ENCODE results near the gene PADI3. TPM values are rescaled to one million over a fixed set of nuclear protein-coding genes. Genes with fewer than 3 reads are reported as not detected.

PADI3 gene
- polyA plus RNA-seq, 2 of the 4 experiments (the other 2 are of a cell fraction), result 0.99 to 2.4 TPM

DNA sequence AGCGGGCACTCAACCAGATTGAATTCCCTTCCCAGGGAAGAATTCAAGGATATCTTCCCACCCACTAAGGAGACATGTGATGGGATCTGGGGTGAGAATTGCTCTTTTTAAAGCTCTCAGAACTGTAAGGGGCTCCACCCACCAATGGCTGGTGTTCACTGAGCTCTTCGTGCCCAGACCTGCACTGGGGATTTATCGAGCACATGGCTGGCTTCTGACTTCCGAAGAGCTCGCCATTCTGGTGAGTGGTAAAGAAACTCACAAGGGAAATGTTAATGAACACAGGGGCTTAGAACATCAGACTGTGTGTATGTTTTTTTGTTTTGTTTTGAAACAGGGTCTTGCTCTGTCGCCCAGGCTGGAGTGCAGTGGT, 9.8 kb downstream of the PADI3 start:
- WGBS (ENCODE audit: missing lambda C conversion rate), result 93% methylated on average over 6 of the region's 6 CpGs
- CTCF ChIA-PET, result interaction anchor here (1.4 to 4.1 kb wide), 5 partner anchors 8 to 132 kb away, joined by 3 to 19 read pairs (median 14); no protein-coding TSS in a partner anchor
- FAIRE-seq (no peak), DNase-seq (ENCODE audit: low read depth in 1 of 2, low spot score in 1 of 2) (no peak), ATAC-seq (no peak)
- Histone ChIP-seq H3K9me3 (no peaks in the 10 kb centered on the region), H3K27ac (peak overlapping the region; percentile 57 to 84; a peak in 5 of 6 replicates), H3K4me3 (no peak overlapping the region), H3K4me1 (peaks cover 21% of the 10 kb centered on the region), H3K4me2 (peak overlapping the region; percentile 37; the same call in 1 of the 3 replicates)
- POLR2A ChIA-PET, result no interaction called here
- no peak for TF ChIP-seq JUNB (IDR thresholded peaks at IDR 0.05)
- TF ChIP-seq ATOH8 (CRISPR knock-in tag; IDR thresholded peaks at IDR 0.05; ENCODE audit: low read depth), result no peak
- TF ChIP-seq JUN (IDR thresholded peaks at IDR 0.05), result no peak
- TF ChIP-seq POLR2A (IDR thresholded peaks at IDR 0.05; ENCODE audit: low read length), result no peak
- TF ChIP-seq BCL3 (IDR thresholded peaks at IDR 0.05), result no peak
- TF ChIP-seq PHF8 (IDR thresholded peaks at IDR 0.05; ENCODE audit: borderline replicate concordance, low read depth), result no peak
- TF ChIP-seq, protein P1, sequence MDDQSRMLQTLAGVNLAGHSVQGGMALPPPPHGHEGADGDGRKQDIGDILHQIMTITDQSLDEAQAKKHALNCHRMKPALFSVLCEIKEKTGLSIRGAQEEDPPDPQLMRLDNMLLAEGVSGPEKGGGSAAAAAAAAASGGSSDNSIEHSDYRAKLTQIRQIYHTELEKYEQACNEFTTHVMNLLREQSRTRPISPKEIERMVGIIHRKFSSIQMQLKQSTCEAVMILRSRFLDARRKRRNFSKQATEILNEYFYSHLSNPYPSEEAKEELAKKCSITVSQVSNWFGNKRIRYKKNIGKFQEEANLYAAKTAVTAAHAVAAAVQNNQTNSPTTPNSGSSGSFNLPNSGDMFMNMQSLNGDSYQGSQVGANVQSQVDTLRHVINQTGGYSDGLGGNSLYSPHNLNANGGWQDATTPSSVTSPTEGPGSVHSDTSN (IDR thresholded peaks at IDR 0.05), result no peak
- no peak for TF ChIP-seq TP53 (CRISPR knock-in tag; IDR thresholded peaks at IDR 0.05)

- H3K4me1 ChIP-seq, result peaks cover 21% of the 10 kb centered on the region
- ATAC-seq (peak in 1 of 2 experiments; percentile 51; a peak in 2 of 6 replicates), FAIRE-seq (no peak), DNase-seq (ENCODE audit: low read depth in 1 of 2, low spot score in 1 of 2) (no peak)
- H3K4me2 ChIP-seq, result peak overlapping the region; percentile 37; the same call in 2 of the 3 replicates
- TF ChIP-seq CEBPB (IDR thresholded peaks at IDR 0.05), result no peak
- 46% methylated on average over 12 of the region's 24 CpGs for WGBS (ENCODE audit: missing lambda C conversion rate)
- H3K4me3 ChIP-seq, result no peak overlapping the region
- no peaks in the 10 kb centered on the region for H3K9me3 ChIP-seq
- H3K27ac ChIP-seq, result peak overlapping the region; percentile 49 to 84; a peak in 5 of 6 replicates
- CTCF ChIA-PET, result interaction anchor here (1.4 to 3.3 kb wide), 6 partner anchors 9 to 133 kb away, joined by 3 to 17 read pairs (median 13); no protein-coding TSS in a partner anchor
- POLR2A ChIA-PET, result no interaction called here
Observed at GRCh38 chr1:17259233-17259873, 10.5 kb downstream of the PADI3 start.

DNA sequence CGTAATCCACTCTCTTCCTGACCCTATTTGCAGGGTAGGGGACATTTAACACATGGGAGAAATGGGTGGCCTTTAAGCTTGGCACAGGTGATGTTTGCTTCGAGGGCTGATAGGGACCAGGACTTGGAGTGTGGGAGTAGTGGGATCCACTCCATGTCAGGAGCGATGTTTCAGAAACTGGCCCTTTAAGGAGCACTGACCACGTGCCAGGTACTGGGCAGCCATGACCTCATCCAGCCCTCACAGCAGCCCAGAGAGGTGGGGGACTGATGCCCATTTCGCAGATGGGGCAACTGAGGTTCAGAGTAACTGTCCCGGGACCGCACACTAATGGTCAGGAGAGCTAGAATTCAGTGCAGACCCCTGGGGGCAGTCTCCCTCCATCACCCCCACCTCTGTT, 11.4 kb downstream of the PADI3 start:
- peak overlapping the region; percentile 49 to 84; a peak in 4 of 6 replicates for H3K27ac ChIP-seq
- POLR2A ChIA-PET, result no interaction called here
- WGBS (ENCODE audit: missing lambda C conversion rate), result 90% methylated on average over 4 of the region's 7 CpGs
- H3K9me3 ChIP-seq, result no peaks in the 10 kb centered on the region
- no peak overlapping the region for H3K4me3 ChIP-seq
- FAIRE-seq, result no peak
- CTCF ChIA-PET, result interaction anchor here (0.6 to 3.3 kb wide), 5 partner anchors 10 to 203 kb away, joined by 3 to 12 read pairs (median 4); no protein-coding TSS in a partner anchor
- no peak for ATAC-seq
- H3K4me1 ChIP-seq, result peaks cover 25% of the 10 kb centered on the region
- H3K4me2 ChIP-seq, result no peak overlapping the region
- TF ChIP-seq HEYL (CRISPR knock-in tag; IDR thresholded peaks at IDR 0.05) (no peak), CHD4 (IDR thresholded peaks at IDR 0.05; ENCODE audit: borderline replicate concordance) (no peak), FOSB (CRISPR knock-in tag; IDR thresholded peaks at IDR 0.05) (no peak), KDM1A (IDR thresholded peaks at IDR 0.05; ENCODE audit: low read depth) (no peak), ZNF302 (CRISPR knock-in tag; IDR thresholded peaks at IDR 0.05) (no peak), NR3C1 (IDR thresholded peaks at IDR 0.05) (no peak), CHD2 (IDR thresholded peaks at IDR 0.05; ENCODE audit: low read length, partially characterized antibody) (no peak), CBX8 (IDR thresholded peaks at IDR 0.05) (no peak), EHMT2 (IDR thresholded peaks at IDR 0.05; ENCODE audit: low read depth) (no peak), SMC3 (IDR thresholded peaks at IDR 0.05) (no peak), MAFK (IDR thresholded peaks at IDR 0.05; ENCODE audit: partially characterized antibody) (no peak), HOXA7 (CRISPR knock-in tag; IDR thresholded peaks at IDR 0.05) (no peak), NPAS2 (CRISPR knock-in tag; IDR thresholded peaks at IDR 0.05; ENCODE audit: borderline replicate concordance) (no peak), GATA3 (IDR thresholded peaks at IDR 0.05; ENCODE audit: borderline replicate concordance) (no peak), POLR2AphosphoS2 (conservative IDR thresholded peaks at IDR 0.05; ENCODE audit: low read length) (no peak), CEBPB (IDR thresholded peaks at IDR 0.05) (no peak), HDAC2 (IDR thresholded peaks at IDR 0.05) (no peak), RFX5 (IDR thresholded peaks at IDR 0.05) (no peak), USF2 (IDR thresholded peaks at IDR 0.05) (no peak), REST (IDR thresholded peaks at IDR 0.05) (no peak)
- DNase-seq (ENCODE audit: low read depth in 1 of 2, low spot score in 1 of 2), result no peak

Measured in A549 (cell line).